Gastrocnemius medialis (tissue), 4 donors: ENCODE results near the gene GNL1. TPM values are rescaled to one million over a fixed set of nuclear protein-coding genes. Genes with fewer than 3 reads are reported as not detected.
A peak's percentile ranks its signal among the peaks of the same experiment; 100 is the strongest.

Experiments
- ATAC-seq, 2 donors: fragments of 150-250 bp; one replicate each; pipeline ENCODE4 v1.9.1; 2016
- DNase-seq, 2 donors: peaks; one replicate each; pipeline ENCODE4 v3.0.0-alpha.2; 2019
- H3K27ac ChIP-seq, 4 donors: fragments of 200-600 bp; sonication (generic); 1 replicate in 1 of 4; 2 replicates in 3 of 4; pipeline ENCODE4 v1.5.1; 2016 to 2018; ENCODE audit warnings: mild to moderate bottlenecking in 2 of 4, moderate library complexity in 1 of 4
- H3K27me3 ChIP-seq, 3 donors: fragments of 200-600 bp; sonication (generic) in 2 of 3; 1 replicate in 1 of 3; 2 replicates in 2 of 3; pipeline versions ENCODE4 v1.5.1 to v1.6.0; 2016 to 2019; ENCODE audit warnings: mild to moderate bottlenecking in 1 of 3, moderate library complexity in 1 of 3
- H3K36me3 ChIP-seq, 2 donors: fragments of 200-600 bp; sonication (generic) in 1 of 2; one replicate each; pipeline ENCODE4 v1.5.1; 2017 to 2018
- H3K4me1 ChIP-seq, 2 donors: fragments of 200-600 bp; sonication (generic) in 1 of 2; one replicate each; pipeline ENCODE4 v1.5.1; 2016 to 2017; ENCODE audit warnings: mild to moderate bottlenecking in 2 of 2
- H3K4me3 ChIP-seq, 4 donors: fragments of 200-600 bp; sonication (generic) in 3 of 4; 1 replicate in 1 of 4; 2 replicates in 3 of 4; pipeline ENCODE4 v1.5.1; 2016 to 2019; ENCODE audit warnings: mild to moderate bottlenecking in 2 of 4
- H3K9me3 ChIP-seq, 3 donors: fragments of 200-600 bp; sonication (generic) in 2 of 3; 1 replicate in 1 of 3; 2 replicates in 2 of 3; pipeline ENCODE4 v1.5.1; 2016 to 2019
- CTCF ChIP-seq, 5 experiments: fragments of 450-650 bp in 3 of 5; fragments of 200-600 bp in 2 of 5; sonication (generic) in 2 of 5; IDR thresholded peaks in 4 of 5; conservative IDR thresholded peaks in 1 of 5; 1 replicate in 4 of 5; 2 replicates in 1 of 5; pipeline ENCODE4 v1.5.1; 2016 to 2019; ENCODE audit warnings: antibody characterized with exemption in 5 of 5, mild to moderate bottlenecking in 3 of 5, moderate library complexity in 3 of 5
- POLR2A ChIP-seq, 2 donors: fragments of 450-650 bp; IDR thresholded peaks; one replicate each; pipeline ENCODE4 v1.6.1; 2017; ENCODE audit warnings: antibody characterized with exemption in 2 of 2, mild to moderate bottlenecking in 2 of 2, moderate library complexity in 2 of 2
- in situ Hi-C, 4 donors: fragments of 200-750 bp; cut with MboI; loops; one replicate each; pipeline versions ENCODE4 v1.15.0 to v1.8.0; 2017; ENCODE audit warnings: low sequenced_read_pairs in 4 of 4
- intact Hi-C: fragments of 100-400 bp; cut with DNase I; formaldehyde crosslinking; loops from one replicate; pipeline ENCODE4 v1.15.1; 2023; ENCODE audit warnings: low total_unique reads
- total RNA-seq, 4 donors: library from RNA; depleted of rRNA; stranded (reverse); fragments of >200 nt; gene quantifications; one replicate each; pipeline versions ENCODE4 v1.1.0 to v1.2.3, GENCODE V29; 2016

GNL1 gene
- total RNA-seq, 4 donors from 2014 or later, result 13.2 to 16.0 (median 14.9) TPM

DNA sequence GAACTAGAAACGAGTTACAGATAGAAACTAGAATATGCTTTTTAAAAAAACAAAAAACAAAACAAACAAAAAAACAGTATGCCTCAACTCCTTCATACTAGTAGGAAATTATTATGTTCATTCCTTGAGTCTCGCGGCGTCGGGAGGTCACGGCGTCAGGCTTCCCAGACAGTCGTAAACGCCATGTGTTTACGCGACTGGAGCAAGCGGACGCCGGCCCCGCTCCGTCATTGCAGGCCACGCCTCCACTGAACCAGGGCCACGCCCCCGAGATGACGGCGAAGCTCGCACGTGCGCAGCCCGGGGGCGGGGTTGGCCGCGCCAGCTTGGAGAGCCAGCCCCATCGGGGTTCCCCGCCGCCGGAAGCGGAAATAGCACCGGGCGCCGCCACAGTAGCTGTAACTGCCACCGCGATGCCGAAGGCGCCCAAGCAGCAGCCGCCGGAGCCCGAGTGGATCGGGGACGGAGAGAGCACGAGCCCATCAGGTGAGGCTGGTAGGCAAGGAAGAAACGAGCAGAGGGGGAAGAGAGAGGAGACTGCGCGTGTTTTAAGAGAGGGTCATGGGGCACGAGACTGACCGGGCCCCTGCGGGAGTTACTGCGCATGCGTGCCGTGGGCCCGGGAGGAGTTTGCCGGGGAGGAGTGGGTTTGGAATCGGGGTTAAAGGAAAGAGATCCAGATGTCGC lies 14.9 kb upstream of the GNL1 start, which contains the start of gene ABCF1:
Gene ABCF1 (plus strand): TSS at position 368 of the 687 bp plus-strand sequence. CDS start 46 bp downstream, at position 414.
- Histone ChIP-seq H3K9me3 (no peaks in the 10 kb centered on the region), H3K4me1 (peaks cover 31 to 36% of the 10 kb centered on the region in 2 donors), H3K27ac (peak within 1 kb of the TSS; percentile 91 to 99 (median 94)), H3K4me3 (peak within 1 kb of the TSS; percentile 72 to 96 (median 78)), H3K36me3 (no peaks in the 10 kb centered on the region), H3K27me3 (no peaks in the 10 kb centered on the region)
- in situ Hi-C loops (no loop called here), intact Hi-C loops (loop anchor here (1.0 to 2.0 kb wide), 3 partner anchors 15 to 150 kb away; partner anchors contain the start of genes GNL1, MRPS18B, PPP1R10 and TUBB)
- ATAC-seq (peak; percentile 91 to 94), DNase-seq (peak; percentile 96 to 97)
- TF ChIP-seq POLR2A (IDR thresholded peaks at IDR 0.05) (peak; percentile 90 to 94), CTCF (IDR thresholded peaks at IDR 0.05 in 4 of 5, conservative IDR thresholded peaks at IDR 0.05 in 1 of 5) (no peak)

GRCh38 chr6:30570740-30571074 lies 14.4 kb upstream of the GNL1 start:
- H3K36me3 ChIP-seq, result no peaks in the 10 kb centered on the region
- ATAC-seq (peak; percentile 36 to 57), DNase-seq (peak in 1 of 2 donors; percentile 44)
- H3K27me3 ChIP-seq, result no peaks in the 10 kb centered on the region
- TF ChIP-seq CTCF (IDR thresholded peaks at IDR 0.05 in 4 of 5, conservative IDR thresholded peaks at IDR 0.05 in 1 of 5) (no peak), POLR2A (IDR thresholded peaks at IDR 0.05) (no peak)
- H3K4me3 ChIP-seq, result peak overlapping the region; percentile 72 to 96 (median 78)
- intact Hi-C loops (loop anchor here (1.0 to 2.0 kb wide), 3 partner anchors 14 to 150 kb away; partner anchors contain the start of genes GNL1, MRPS18B, PPP1R10 and TUBB), in situ Hi-C loops (no loop called here)
- no peaks in the 10 kb centered on the region for H3K9me3 ChIP-seq
- peaks cover 31 to 36% of the 10 kb centered on the region in 2 donors for H3K4me1 ChIP-seq
- peak overlapping the region; percentile 91 to 99 (median 94) for H3K27ac ChIP-seq

- no peak for ATAC-seq
- in situ Hi-C loops (no loop called here), intact Hi-C loops (loop anchor here (2.0 kb wide), 2 partner anchors 47 to 151 kb away; partner anchors contain the start of genes MRPS18B, PPP1R10 and TUBB)
- H3K9me3 ChIP-seq, result no peaks in the 10 kb centered on the region
- no peak for TF ChIP-seq POLR2A (IDR thresholded peaks at IDR 0.05)
- TF ChIP-seq CTCF (IDR thresholded peaks at IDR 0.05 in 4 of 5, conservative IDR thresholded peaks at IDR 0.05 in 1 of 5), result no peak
- DNase-seq, result no peak
- no peaks in the 10 kb centered on the region for H3K27me3 ChIP-seq
- H3K36me3 ChIP-seq, result no peaks in the 10 kb centered on the region
- peaks cover 31 to 36% of the 10 kb centered on the region in 2 donors for H3K4me1 ChIP-seq
- peak overlapping the region; percentile 72 to 96 (median 78) for H3K4me3 ChIP-seq
- H3K27ac ChIP-seq, result peak overlapping the region; percentile 91 to 99 (median 94)
Observed at GRCh38 chr6:30570263-30570662, 14.0 kb upstream of the GNL1 start.

DNA sequence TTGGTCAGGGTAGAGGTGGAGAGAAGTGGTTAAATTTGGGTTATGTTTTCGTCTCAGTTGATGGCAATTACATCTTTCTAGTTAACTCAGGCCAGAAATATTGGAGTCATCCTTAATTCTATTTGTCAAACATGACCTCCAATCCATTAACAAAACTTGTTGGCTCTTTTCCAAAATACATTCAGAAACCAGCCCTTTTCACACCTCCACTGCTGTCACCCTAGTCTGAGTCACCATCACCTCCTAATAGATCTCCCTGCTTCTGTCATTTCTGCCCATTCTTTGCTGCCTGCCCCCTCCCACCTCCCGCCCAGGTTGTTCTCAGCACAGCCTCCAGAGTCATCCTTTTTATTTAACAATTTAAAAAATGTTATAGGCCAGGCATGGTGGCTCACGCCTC lies 12.0 kb upstream of the GNL1 start:
- no peaks in the 10 kb centered on the region for H3K9me3 ChIP-seq
- H3K27me3 ChIP-seq, result no peaks in the 10 kb centered on the region
- H3K4me3 ChIP-seq, result no peak overlapping the region
- peaks cover 0 to under 1% of the 10 kb centered on the region in 2 donors for H3K36me3 ChIP-seq
- no peak for DNase-seq
- intact Hi-C loops, result no loop called here
- ATAC-seq, result no peak
- H3K4me1 ChIP-seq, result peaks cover 31 to 32% of the 10 kb centered on the region in 2 donors
- TF ChIP-seq CTCF (IDR thresholded peaks at IDR 0.05 in 4 of 5, conservative IDR thresholded peaks at IDR 0.05 in 1 of 5), result no peak
- TF ChIP-seq POLR2A (IDR thresholded peaks at IDR 0.05), result no peak
- no peak overlapping the region for H3K27ac ChIP-seq
- in situ Hi-C loops, result no loop called here
